Fibroblast of lung (primary cell): ENCODE results near the gene RARS1. TPM values are rescaled to one million over a fixed set of nuclear protein-coding genes. Genes with fewer than 3 reads are reported as not detected.
"Not testable (repeated sequence)": the region's sequence is repeated elsewhere in the genome, so short reads cannot be mapped to it uniquely, and the experiment has no call there.

Source experiments
- DNase-seq, 2 donors: peaks; one replicate each; pipeline versions ENCODE4 v3.0.0 to v3.0.0-alpha.2; 2010; ENCODE audit warnings: low read depth in 2 of 2
- H2AFZ ChIP-seq: 2 replicates; pipeline ENCODE4 v1.5.1; 2012; ENCODE audit warnings: low read length, control low read depth, inconsistent platforms
- H3K27ac ChIP-seq: 2 replicates; pipeline ENCODE4 v1.5.1; 2011; ENCODE audit warnings: low read length, control low read depth; ENCODE audit not compliant: insufficient read depth
- H3K27me3 ChIP-seq: 2 replicates; pipeline ENCODE4 v1.5.1; 2011; ENCODE audit warnings: mild to moderate bottlenecking, low read length; ENCODE audit not compliant: control insufficient read depth, insufficient read depth
- H3K36me3 ChIP-seq: 2 replicates; pipeline ENCODE4 v1.5.1; 2011; ENCODE audit warnings: low read length; ENCODE audit not compliant: control insufficient read depth, insufficient read depth
- H3K4me1 ChIP-seq: 2 replicates; pipeline ENCODE4 v1.5.1; 2011; ENCODE audit warnings: low read length; ENCODE audit not compliant: control insufficient read depth, insufficient read depth; ENCODE audit errors: extremely low read depth
- H3K4me2 ChIP-seq: 2 replicates; pipeline ENCODE4 v1.5.1; 2011; ENCODE audit warnings: low read length, control low read depth; ENCODE audit not compliant: insufficient read depth; ENCODE audit errors: extremely low read depth
- H3K4me3 ChIP-seq, 4 experiments: fragments of 200-600 bp in 1 of 4; sonication (generic) in 1 of 4; replicated peaks in 1 of 4; 2 replicates each; pipeline ENCODE4 v1.5.1; 2011 to 2016; ENCODE audit warnings: low read length in 4 of 4, low read depth in 3 of 4, mild to moderate bottlenecking in 3 of 4, control low read depth in 2 of 4, inconsistent platforms in 1 of 4, mixed read lengths in 1 of 4; ENCODE audit not compliant: insufficient read depth in 1 of 4; ENCODE audit errors: control extremely low read depth in 1 of 4
- H3K79me2 ChIP-seq: 2 replicates; pipeline ENCODE4 v1.5.1; 2012; ENCODE audit warnings: mild to moderate bottlenecking, low read length, inconsistent platforms; ENCODE audit not compliant: control insufficient read depth, insufficient read depth
- H3K9ac ChIP-seq: 2 replicates; pipeline ENCODE4 v1.5.1; 2011; ENCODE audit warnings: mild to moderate bottlenecking, low read length, control low read depth; ENCODE audit not compliant: insufficient read depth
- H3K9me3 ChIP-seq: 2 replicates; pipeline ENCODE4 v1.5.1; 2012; ENCODE audit warnings: low read depth, low read length; ENCODE audit not compliant: control insufficient read depth, insufficient read depth
- H4K20me1 ChIP-seq: 2 replicates; pipeline ENCODE4 v1.5.1; 2011; ENCODE audit warnings: low read length; ENCODE audit not compliant: control insufficient read depth, insufficient read depth; ENCODE audit errors: extremely low read depth
- CTCF ChIP-seq, 2 donors: IDR thresholded peaks in 1 of 2; conservative IDR thresholded peaks in 1 of 2; 1 replicate in 1 of 2; 2 replicates in 1 of 2; pipeline ENCODE4 v1.5.1; 2011 to 2012; ENCODE audit warnings: low read length in 2 of 2, control low read depth in 1 of 2, inconsistent platforms in 1 of 2, low read depth in 1 of 2, mild to moderate bottlenecking in 1 of 2
- EZH2 ChIP-seq: IDR thresholded peaks from 2 replicates; pipeline ENCODE4 v1.5.1; 2012; ENCODE audit warnings: low read length, control low read depth, mild to moderate bottlenecking; ENCODE audit errors: missing control alignments
- polyA plus RNA-seq, 2 donors: library from polyadenylated mRNA; depleted of rRNA in 1 of 2; stranded (reverse) in 1 of 2; unstranded in 1 of 2; fragments of >200 nt; gene quantifications; 2 replicates each; pipeline ENCODE4 v1.2.1, GENCODE V29; 2011 to 2012; ENCODE audit warnings: missing spikeins in 1 of 2
- total RNA-seq: library from RNA; depleted of rRNA; stranded (reverse); fragments of >200 nt; gene quantifications from 2 replicates; pipeline ENCODE4 v1.2.1, GENCODE V29; 2014

The RARS1 gene
- total and polyA plus RNA-seq, 2 donors (not counting 1 experiment from before 2014, with no cell fraction given) = 111 to 135 TPM

- no peak overlapping the region for H3K9ac ChIP-seq
- no peak for DNase-seq
- H3K4me3 ChIP-seq = no peak overlapping the region
- no peak overlapping the region for H2AFZ ChIP-seq
- H3K36me3 ChIP-seq = no peaks in the 10 kb centered on the region
- H3K27me3 ChIP-seq = peaks cover 26% of the 10 kb centered on the region
- no peak overlapping the region for H3K27ac ChIP-seq
- TF ChIP-seq EZH2 (no peak), CTCF (conservative IDR thresholded peaks at IDR 0.05 in 1 of 2, IDR thresholded peaks at IDR 0.05 in 1 of 2; ENCODE audit: low read depth in 1 of 2, low read length in 2 of 2) (no peak)
- H3K9me3 ChIP-seq = no peaks in the 10 kb centered on the region
- H3K79me2 ChIP-seq = no peaks in the 10 kb centered on the region
- no peak overlapping the region for H3K4me2 ChIP-seq
- no peaks in the 10 kb centered on the region for H4K20me1 ChIP-seq
- H3K4me1 ChIP-seq = no peaks in the 10 kb centered on the region
These were observed 46.0 kb downstream of the RARS1 start for GRCh38 chr5:168531987-168532864.

- H3K9ac ChIP-seq, H3K4me2 ChIP-seq, H3K9me3 ChIP-seq, DNase-seq, H2AFZ ChIP-seq, H4K20me1 ChIP-seq, H3K4me1 ChIP-seq, H3K4me3 ChIP-seq, H3K36me3 ChIP-seq, H3K79me2 ChIP-seq, H3K27ac ChIP-seq: not testable (repeated sequence)
- H3K27me3 ChIP-seq = peaks cover 21% of the 10 kb centered on the region
These were observed 48.1 kb downstream of the RARS1 start for GRCh38 chr5:168534351-168534750.

- Histone ChIP-seq H4K20me1 (no peaks in the 10 kb centered on the region), H3K4me3 (no peak overlapping the region), H3K9me3 (no peaks in the 10 kb centered on the region), H3K4me1 (no peaks in the 10 kb centered on the region), H3K27ac (no peak overlapping the region), H3K36me3 (no peaks in the 10 kb centered on the region), H3K79me2 (no peaks in the 10 kb centered on the region), H3K4me2 (no peak overlapping the region), H3K27me3 (peaks cover 6% of the 10 kb centered on the region), H3K9ac (no peak overlapping the region), H2AFZ (no peak overlapping the region)
- no peak for DNase-seq
- TF ChIP-seq CTCF (conservative IDR thresholded peaks at IDR 0.05 in 1 of 2, IDR thresholded peaks at IDR 0.05 in 1 of 2; ENCODE audit: low read depth in 1 of 2, low read length in 2 of 2) (no peak), EZH2 (no peak)
These were observed 50.9 kb downstream of the RARS1 start for GRCh38 chr5:168537176-168537575.
